Liver (tissue), 9 donors: ENCODE measurements around the gene CFAP298. TPM values are rescaled to one million over a fixed set of nuclear protein-coding genes. Genes with fewer than 3 reads are reported as not detected.

ENCODE experiments used
- DNase-seq: peaks from one replicate; pipeline ENCODE4 v3.0.0-alpha.2; 2017; ENCODE audit warnings: low spot score
- H3K27ac ChIP-seq, 2 donors: one replicate each; pipeline ENCODE4 v1.7.0; 2013; ENCODE audit warnings: inconsistent platforms in 2 of 2, low read length in 2 of 2, control low read depth in 1 of 2, low read depth in 1 of 2, mild to moderate bottlenecking in 1 of 2
- H3K27me3 ChIP-seq, 4 donors: one replicate each; pipeline versions ENCODE4 v1.6.1 to v1.7.0; 2013; ENCODE audit warnings: low read length in 3 of 4, inconsistent platforms in 1 of 4, mild to moderate bottlenecking in 1 of 4, moderate library complexity in 1 of 4; ENCODE audit not compliant: control insufficient read depth in 4 of 4, insufficient read depth in 4 of 4
- H3K36me3 ChIP-seq, 4 donors: one replicate each; pipeline versions ENCODE4 v1.6.1 to v1.7.0; 2013; ENCODE audit warnings: low read length in 3 of 4, mild to moderate bottlenecking in 3 of 4, low read depth in 1 of 4, moderate library complexity in 1 of 4; ENCODE audit not compliant: control insufficient read depth in 4 of 4, insufficient read depth in 3 of 4
- H3K4me1 ChIP-seq, 4 donors: one replicate each; pipeline versions ENCODE4 v1.6.1 to v1.7.0; 2013; ENCODE audit warnings: low read length in 3 of 4, mild to moderate bottlenecking in 3 of 4, moderate library complexity in 1 of 4; ENCODE audit not compliant: control insufficient read depth in 4 of 4, insufficient read depth in 4 of 4
- H3K4me3 ChIP-seq, 3 donors: one replicate each; pipeline versions ENCODE4 v1.6.1 to v1.7.0; 2013; ENCODE audit warnings: low read length in 3 of 3, control low read depth in 1 of 3, low read depth in 1 of 3, mild to moderate bottlenecking in 1 of 3
- H3K9ac ChIP-seq, 2 donors: one replicate each; pipeline ENCODE4 v1.7.0; 2013; ENCODE audit warnings: low read length in 2 of 2, mild to moderate bottlenecking in 2 of 2, moderate library complexity in 2 of 2, control low read depth in 1 of 2, low read depth in 1 of 2
- H3K9me3 ChIP-seq, 4 donors: one replicate each; pipeline versions ENCODE4 v1.6.1 to v1.7.0; 2013; ENCODE audit warnings: low read length in 3 of 4; ENCODE audit not compliant: control insufficient read depth in 4 of 4
- EGR1 ChIP-seq, 2 donors: IDR thresholded peaks; 2 replicates each; pipeline ENCODE4 v1.6.1; 2016 to 2018; ENCODE audit warnings: antibody characterized with exemption in 2 of 2, low read depth in 2 of 2
- FOXA1 ChIP-seq: IDR thresholded peaks from 2 replicates; pipeline ENCODE4 v1.6.1; 2016; ENCODE audit warnings: antibody characterized with exemption
- FOXA2 ChIP-seq: IDR thresholded peaks from 2 replicates; pipeline ENCODE4 v1.6.1; 2016; ENCODE audit warnings: antibody characterized with exemption
- GABPA ChIP-seq, 2 donors: IDR thresholded peaks in 1 of 2; conservative IDR thresholded peaks in 1 of 2; 2 replicates each; pipeline ENCODE4 v1.6.1; 2016; ENCODE audit warnings: antibody characterized with exemption in 2 of 2, mild to moderate bottlenecking in 1 of 2, moderate library complexity in 1 of 2
- HNF4A ChIP-seq, 2 donors: conservative IDR thresholded peaks; 2 replicates each; pipeline ENCODE4 v1.6.1; 2016; ENCODE audit warnings: antibody characterized with exemption in 2 of 2, mild to moderate bottlenecking in 2 of 2
- HNF4G ChIP-seq: IDR thresholded peaks from 2 replicates; pipeline ENCODE4 v1.6.1; 2016; ENCODE audit warnings: antibody characterized with exemption
- JUND ChIP-seq, 2 donors: IDR thresholded peaks; 2 replicates each; pipeline ENCODE4 v1.6.1; 2016; ENCODE audit warnings: antibody characterized with exemption in 2 of 2
- RAD21 ChIP-seq, 2 donors: IDR thresholded peaks; 2 replicates each; pipeline ENCODE4 v1.6.1; 2016; ENCODE audit warnings: antibody characterized with exemption in 2 of 2, mild to moderate bottlenecking in 2 of 2
- REST ChIP-seq: IDR thresholded peaks from 2 replicates; pipeline ENCODE4 v1.6.1; 2016; ENCODE audit warnings: antibody characterized with exemption, mild to moderate bottlenecking
- SP1 ChIP-seq: IDR thresholded peaks from 2 replicates; pipeline ENCODE4 v1.6.1; 2018; ENCODE audit warnings: antibody characterized with exemption, mild to moderate bottlenecking
- TAF1 ChIP-seq: conservative IDR thresholded peaks from 2 replicates; pipeline ENCODE4 v1.6.1; 2016; ENCODE audit warnings: antibody characterized with exemption, mild to moderate bottlenecking
- YY1 ChIP-seq: IDR thresholded peaks from 2 replicates; pipeline ENCODE4 v1.6.1; 2016; ENCODE audit warnings: antibody characterized with exemption, mild to moderate bottlenecking
- WGBS: extraction: QIAGEN DNeasy Blood & Tissue Kit; methylation state at CpG from one replicate; pipeline ENCODE4 v1.1.7; 2013; 5-methylcytosine and 5-hydroxymethylcytosine counted together
- polyA plus RNA-seq, 2 donors: library from polyadenylated mRNA; stranded (reverse) in 1 of 2; unstranded in 1 of 2; fragments of 200-250 nt in 1 of 2; fragments of >200 nt in 1 of 2; fragmentation: Nextera tagmentation in 1 of 2; extraction: Ambion mirVana in 1 of 2; gene quantifications; one replicate each; pipeline versions ENCODE4 v1.2.1 to v1.2.3, GENCODE V29; 2013 to 2015
- total RNA-seq, 2 donors: library from RNA; depleted of rRNA; stranded (reverse); fragments of >200 nt; gene quantifications; one replicate each; pipeline ENCODE4 v1.2.3, GENCODE V29; 2014
- TF ChIP-seq, protein P1 (sequence below): IDR thresholded peaks from 2 replicates; pipeline ENCODE4 v1.6.1; 2016; ENCODE audit warnings: antibody characterized with exemption
- TF ChIP-seq, protein P2 (sequence below): fragments of 150-350 bp; IDR thresholded peaks from 2 replicates; pipeline ENCODE4 v1.5.1; 2017; ENCODE audit warnings: improper control_type of control experiment, low read depth, low read length; ENCODE audit not compliant: missing input control
- donor health status: healthy.
- donor health status: healthy.
- donor health status: healthy.
- donor health status: healthy.
- donor health status: healthy.

Gene CFAP298
- total and polyA plus RNA-seq, 4 donors = 13.1 to 19.8 (median 15.3) TPM

GRCh38 chr21:32585042-32585710 lies 27.0 kb downstream of the CFAP298 start, which contains the start of gene TCP10L:
Gene TCP10L, minus strand, starts transcription at chr21:32585523. Its CDS starts 1,219 bp downstream, at chr21:32584304.
- no peak for DNase-seq
- Histone ChIP-seq H3K4me1 (peaks cover 0 to 12% (median 4%) of the 10 kb centered on the region in 4 donors), H3K9ac (peak within 1 kb of the TSS; percentile 45 to 89), H3K27ac (no peak within 1 kb of the TSS), H3K9me3 (no peaks in the 10 kb centered on the region), H3K27me3 (no peaks in the 10 kb centered on the region), H3K36me3 (no peaks in the 10 kb centered on the region), H3K4me3 (peak within 1 kb of the TSS; percentile 40 to 69 (median 62))
- TF ChIP-seq HNF4G = no peak
- TF ChIP-seq HNF4A (conservative IDR thresholded peaks at IDR 0.05) = peak; percentile 37 to 48
- WGBS = 63% methylated on average over 17 of the region's 17 CpGs

- no peaks in the 10 kb centered on the region for H3K27me3 ChIP-seq
- H3K4me3 ChIP-seq = no peak overlapping the region
- peaks cover 0 to 9% (median 2%) of the 10 kb centered on the region in 4 donors for H3K4me1 ChIP-seq
- DNase-seq = no peak
- H3K9ac ChIP-seq = no peak overlapping the region
- WGBS = 88% methylated on average over 8 of the region's 8 CpGs
- no peaks in the 10 kb centered on the region for H3K36me3 ChIP-seq
- no peaks in the 10 kb centered on the region for H3K9me3 ChIP-seq
- TF ChIP-seq, protein P1, sequence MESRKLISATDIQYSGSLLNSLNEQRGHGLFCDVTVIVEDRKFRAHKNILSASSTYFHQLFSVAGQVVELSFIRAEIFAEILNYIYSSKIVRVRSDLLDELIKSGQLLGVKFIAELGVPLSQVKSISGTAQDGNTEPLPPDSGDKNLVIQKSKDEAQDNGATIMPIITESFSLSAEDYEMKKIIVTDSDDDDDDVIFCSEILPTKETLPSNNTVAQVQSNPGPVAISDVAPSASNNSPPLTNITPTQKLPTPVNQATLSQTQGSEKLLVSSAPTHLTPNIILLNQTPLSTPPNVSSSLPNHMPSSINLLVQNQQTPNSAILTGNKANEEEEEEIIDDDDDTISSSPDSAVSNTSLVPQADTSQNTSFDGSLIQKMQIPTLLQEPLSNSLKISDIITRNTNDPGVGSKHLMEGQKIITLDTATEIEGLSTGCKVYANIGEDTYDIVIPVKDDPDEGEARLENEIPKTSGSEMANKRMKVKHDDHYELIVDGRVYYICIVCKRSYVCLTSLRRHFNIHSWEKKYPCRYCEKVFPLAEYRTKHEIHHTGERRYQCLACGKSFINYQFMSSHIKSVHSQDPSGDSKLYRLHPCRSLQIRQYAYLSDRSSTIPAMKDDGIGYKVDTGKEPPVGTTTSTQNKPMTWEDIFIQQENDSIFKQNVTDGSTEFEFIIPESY = no peak
- TF ChIP-seq SP1 (no peak), REST (no peak), EGR1 (IDR thresholded peaks at IDR 0.05; ENCODE audit: low read depth in 2 of 2) (no peak), HNF4G (no peak), FOXA1 (no peak), JUND (IDR thresholded peaks at IDR 0.05) (no peak), FOXA2 (no peak), GABPA (IDR thresholded peaks at IDR 0.05 in 1 of 2, conservative IDR thresholded peaks at IDR 0.05 in 1 of 2) (no peak), TAF1 (no peak), YY1 (no peak), RAD21 (IDR thresholded peaks at IDR 0.05) (no peak)
- TF ChIP-seq, protein P2, sequence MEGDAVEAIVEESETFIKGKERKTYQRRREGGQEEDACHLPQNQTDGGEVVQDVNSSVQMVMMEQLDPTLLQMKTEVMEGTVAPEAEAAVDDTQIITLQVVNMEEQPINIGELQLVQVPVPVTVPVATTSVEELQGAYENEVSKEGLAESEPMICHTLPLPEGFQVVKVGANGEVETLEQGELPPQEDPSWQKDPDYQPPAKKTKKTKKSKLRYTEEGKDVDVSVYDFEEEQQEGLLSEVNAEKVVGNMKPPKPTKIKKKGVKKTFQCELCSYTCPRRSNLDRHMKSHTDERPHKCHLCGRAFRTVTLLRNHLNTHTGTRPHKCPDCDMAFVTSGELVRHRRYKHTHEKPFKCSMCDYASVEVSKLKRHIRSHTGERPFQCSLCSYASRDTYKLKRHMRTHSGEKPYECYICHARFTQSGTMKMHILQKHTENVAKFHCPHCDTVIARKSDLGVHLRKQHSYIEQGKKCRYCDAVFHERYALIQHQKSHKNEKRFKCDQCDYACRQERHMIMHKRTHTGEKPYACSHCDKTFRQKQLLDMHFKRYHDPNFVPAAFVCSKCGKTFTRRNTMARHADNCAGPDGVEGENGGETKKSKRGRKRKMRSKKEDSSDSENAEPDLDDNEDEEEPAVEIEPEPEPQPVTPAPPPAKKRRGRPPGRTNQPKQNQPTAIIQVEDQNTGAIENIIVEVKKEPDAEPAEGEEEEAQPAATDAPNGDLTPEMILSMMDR = no peak
- no peak overlapping the region for H3K27ac ChIP-seq
Observed at GRCh38 chr21:32584472-32584871, 27.7 kb downstream of the CFAP298 start.
